Cortex of kidney (tissue), 1 donor: ENCODE measurements around the gene ZNRF3.
"Not testable (repeated sequence)": the region's sequence is repeated elsewhere in the genome, so short reads cannot be mapped to it uniquely, and the experiment has no call there.

ENCODE experiments used
- DNase-seq: peaks from one replicate; lab custom pipeline; 2025; lab: John Stamatoyannopoulos, UW

The ZNRF3 gene

GRCh38 chr22:28907311-28908008 is 24.1 kb downstream of the ZNRF3 start:
- no peak for DNase-seq

GRCh38 chr22:28908810-28909209 is 25.4 kb downstream of the ZNRF3 start:
- not testable (repeated sequence) for DNase-seq

GRCh38 chr22:28909375-28909774 is 26.0 kb downstream of the ZNRF3 start:
- no peak for DNase-seq

- no peak for DNase-seq
Observed at GRCh38 chr22:28910569-28911303, 27.4 kb downstream of the ZNRF3 start.

- no peak for DNase-seq
Observed at GRCh38 chr22:28911304-28911690, 27.9 kb downstream of the ZNRF3 start.

- DNase-seq, result no peak
Observed at GRCh38 chr22:28911777-28912669, 28.7 kb downstream of the ZNRF3 start.

- no peak for DNase-seq
Observed at GRCh38 chr22:28914201-28914600, 30.8 kb downstream of the ZNRF3 start.

GRCh38 chr22:28915969-28916368 is 32.6 kb downstream of the ZNRF3 start:
- DNase-seq, result no peak

- DNase-seq, result no peak
Observed at GRCh38 chr22:28917747-28918549, 34.6 kb downstream of the ZNRF3 start.

GRCh38 chr22:28918550-28919271 is 35.3 kb downstream of the ZNRF3 start:
- no peak for DNase-seq

- no peak for DNase-seq
Observed at GRCh38 chr22:28920757-28921584, 37.6 kb downstream of the ZNRF3 start.

GRCh38 chr22:28921585-28921879 is 38.2 kb downstream of the ZNRF3 start:
- DNase-seq, result no peak

- no peak for DNase-seq
Observed at GRCh38 chr22:28922540-28923244, 39.3 kb downstream of the ZNRF3 start.

- no peak for DNase-seq
Observed at GRCh38 chr22:28923826-28924732, 40.7 kb downstream of the ZNRF3 start.

- DNase-seq, result no peak
Observed at GRCh38 chr22:28925916-28926315, 42.5 kb downstream of the ZNRF3 start.

GRCh38 chr22:28927630-28928029 is 44.3 kb downstream of the ZNRF3 start:
- no peak for DNase-seq

- no peak for DNase-seq
Observed at GRCh38 chr22:28929197-28929596, 45.8 kb downstream of the ZNRF3 start.

GRCh38 chr22:28930357-28931007 is 47.1 kb downstream of the ZNRF3 start:
- DNase-seq, result no peak
